Neural crest cell (in vitro differentiated cells): ENCODE measurements around the gene BIN1. TPM values are rescaled to one million over a fixed set of nuclear protein-coding genes. Genes with fewer than 3 reads are reported as not detected.
"Not testable (repeated sequence)": the region's sequence is repeated elsewhere in the genome, so short reads cannot be mapped to it uniquely, and the experiment has no call there.

Experiments
- DNase-seq: peaks from one replicate; pipeline ENCODE4 v3.0.0; 2021; ENCODE audit warnings: low read depth, mixed read lengths, low spot score
- H3K27ac Mint-ChIP-seq: one replicate; pipeline ENCODE4 v1.8.0; 2021; ENCODE audit warnings: mild to moderate bottlenecking, mixed read lengths; ENCODE audit not compliant: unreplicated experiment
- H3K27me3 Mint-ChIP-seq: 2 replicates; pipeline ENCODE4 v1.8.0; 2021; ENCODE audit warnings: low read depth, mild to moderate bottlenecking, mixed read lengths
- H3K36me3 Mint-ChIP-seq: 2 replicates; pipeline ENCODE4 v1.8.0; 2021; ENCODE audit warnings: low read depth, mild to moderate bottlenecking, mixed read lengths
- H3K4me1 Mint-ChIP-seq: 2 replicates; pipeline ENCODE4 v1.8.0; 2021; ENCODE audit warnings: mixed read lengths
- H3K4me3 Mint-ChIP-seq: one replicate; pipeline ENCODE4 v1.8.0; 2021; ENCODE audit warnings: mild to moderate bottlenecking, mixed read lengths
- H3K9me3 Mint-ChIP-seq: 2 replicates; pipeline ENCODE4 v1.8.0; 2021; ENCODE audit warnings: mixed read lengths
- total RNA-seq: library from RNA; stranded (reverse); gene quantifications from 2 replicates; pipeline ENCODE4 v1.2.1, GENCODE V29; 2021
- TF ChIP-seq, protein P1 (sequence below): fragments of 200-600 bp; sonication (generic); conservative IDR thresholded peaks from 2 replicates; pipeline ENCODE4 v1.5.0; 2021; ENCODE audit warnings: antibody characterized with exemption, mild to moderate bottlenecking

The BIN1 gene
- total RNA-seq, 1 donor from 2014 or later, result 67.7 TPM

DNA sequence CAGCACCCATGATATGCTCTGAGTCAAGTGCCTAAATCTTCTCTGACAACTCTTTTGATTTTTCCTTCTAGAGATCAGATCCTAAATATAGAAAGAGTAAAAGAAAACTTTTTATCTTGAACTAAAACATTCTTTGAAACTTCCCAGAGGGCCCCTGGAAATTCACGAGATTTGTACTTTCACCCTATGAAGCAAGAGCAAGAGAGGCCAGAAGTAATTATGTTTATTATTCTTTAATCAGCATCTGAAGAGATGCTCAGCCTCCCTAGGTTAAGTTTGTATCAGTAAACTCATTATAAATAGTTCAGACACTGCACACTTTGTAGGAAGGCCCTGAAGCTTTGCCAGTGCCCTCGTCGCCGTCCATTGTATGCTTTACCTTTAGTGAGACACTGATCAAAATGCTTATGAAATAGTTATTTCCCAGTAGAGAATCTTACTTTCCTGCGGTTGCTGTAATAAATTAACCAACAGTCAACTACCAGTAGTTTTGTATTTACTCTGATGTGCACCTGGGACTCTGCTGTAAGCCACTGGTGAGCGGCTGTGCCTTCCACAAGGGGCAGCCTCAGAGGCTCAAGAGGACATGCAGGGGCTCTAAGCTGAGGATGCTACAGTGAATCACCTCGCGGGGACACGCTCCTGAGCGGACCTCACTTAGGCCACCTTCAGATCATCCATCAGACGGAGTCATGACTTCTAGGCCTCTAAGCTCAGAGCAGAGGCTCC is 71.9 kb downstream of the BIN1 start:
- TF ChIP-seq, protein P1, sequence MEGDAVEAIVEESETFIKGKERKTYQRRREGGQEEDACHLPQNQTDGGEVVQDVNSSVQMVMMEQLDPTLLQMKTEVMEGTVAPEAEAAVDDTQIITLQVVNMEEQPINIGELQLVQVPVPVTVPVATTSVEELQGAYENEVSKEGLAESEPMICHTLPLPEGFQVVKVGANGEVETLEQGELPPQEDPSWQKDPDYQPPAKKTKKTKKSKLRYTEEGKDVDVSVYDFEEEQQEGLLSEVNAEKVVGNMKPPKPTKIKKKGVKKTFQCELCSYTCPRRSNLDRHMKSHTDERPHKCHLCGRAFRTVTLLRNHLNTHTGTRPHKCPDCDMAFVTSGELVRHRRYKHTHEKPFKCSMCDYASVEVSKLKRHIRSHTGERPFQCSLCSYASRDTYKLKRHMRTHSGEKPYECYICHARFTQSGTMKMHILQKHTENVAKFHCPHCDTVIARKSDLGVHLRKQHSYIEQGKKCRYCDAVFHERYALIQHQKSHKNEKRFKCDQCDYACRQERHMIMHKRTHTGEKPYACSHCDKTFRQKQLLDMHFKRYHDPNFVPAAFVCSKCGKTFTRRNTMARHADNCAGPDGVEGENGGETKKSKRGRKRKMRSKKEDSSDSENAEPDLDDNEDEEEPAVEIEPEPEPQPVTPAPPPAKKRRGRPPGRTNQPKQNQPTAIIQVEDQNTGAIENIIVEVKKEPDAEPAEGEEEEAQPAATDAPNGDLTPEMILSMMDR, result no peak
- Mint-ChIP-seq H3K27me3 (no peaks in the 10 kb centered on the region), H3K4me1 (no peaks in the 10 kb centered on the region), H3K27ac (no peak overlapping the region), H3K4me3 (no peak overlapping the region), H3K36me3 (no peaks in the 10 kb centered on the region), H3K9me3 (no peaks in the 10 kb centered on the region)
- no peak for DNase-seq

DNA sequence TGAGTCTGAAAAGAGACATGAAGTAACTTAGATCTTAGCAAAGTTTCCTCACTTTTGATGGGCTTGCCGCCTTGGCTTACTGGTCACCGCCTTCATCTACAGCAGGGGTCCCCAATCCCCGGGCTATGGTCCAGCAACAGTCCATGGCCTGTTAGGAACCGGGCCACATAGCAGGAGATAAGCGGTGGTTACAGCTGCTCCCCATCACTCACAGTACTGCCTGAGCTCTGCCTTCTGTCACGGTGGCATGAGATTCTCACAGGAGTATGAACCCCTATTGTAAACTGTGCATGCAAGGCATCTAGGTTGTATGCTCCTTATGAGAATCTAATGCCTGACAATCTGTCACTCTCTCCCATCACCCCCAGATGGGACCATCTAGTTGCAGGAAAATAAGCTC is 72.9 kb downstream of the BIN1 start:
- Mint-ChIP-seq H3K27ac (no peak overlapping the region), H3K27me3 (no peaks in the 10 kb centered on the region), H3K4me1 (no peaks in the 10 kb centered on the region), H3K4me3 (no peak overlapping the region), H3K9me3 (no peaks in the 10 kb centered on the region), H3K36me3 (no peaks in the 10 kb centered on the region)
- TF ChIP-seq, protein P1, result no peak
- no peak for DNase-seq

DNA sequence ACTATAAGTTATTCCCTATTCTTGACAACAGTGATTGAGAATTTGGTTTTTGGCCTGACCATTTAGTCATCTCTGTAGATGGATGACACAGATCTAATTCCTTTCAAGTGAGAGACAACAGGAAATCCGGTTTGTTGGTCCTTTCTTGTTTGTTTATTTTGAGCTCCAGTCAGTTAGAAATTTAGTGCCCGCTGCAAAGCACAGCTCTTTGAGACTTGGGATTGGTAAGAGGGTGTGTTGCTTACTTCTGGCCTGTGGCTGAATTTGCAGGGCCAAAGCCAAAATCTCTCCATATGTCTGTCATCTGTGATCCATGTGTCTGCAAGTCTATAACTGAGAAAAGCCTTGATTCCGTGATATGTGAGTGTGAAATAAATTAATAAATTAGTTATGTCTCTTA is 74.3 kb downstream of the BIN1 start:
- Mint-ChIP-seq H3K27me3 (no peaks in the 10 kb centered on the region), H3K27ac (no peak overlapping the region), H3K36me3 (no peaks in the 10 kb centered on the region), H3K4me3 (no peak overlapping the region), H3K4me1 (no peaks in the 10 kb centered on the region), H3K9me3 (no peaks in the 10 kb centered on the region)
- DNase-seq, result no peak
- TF ChIP-seq, protein P1, result no peak

DNA sequence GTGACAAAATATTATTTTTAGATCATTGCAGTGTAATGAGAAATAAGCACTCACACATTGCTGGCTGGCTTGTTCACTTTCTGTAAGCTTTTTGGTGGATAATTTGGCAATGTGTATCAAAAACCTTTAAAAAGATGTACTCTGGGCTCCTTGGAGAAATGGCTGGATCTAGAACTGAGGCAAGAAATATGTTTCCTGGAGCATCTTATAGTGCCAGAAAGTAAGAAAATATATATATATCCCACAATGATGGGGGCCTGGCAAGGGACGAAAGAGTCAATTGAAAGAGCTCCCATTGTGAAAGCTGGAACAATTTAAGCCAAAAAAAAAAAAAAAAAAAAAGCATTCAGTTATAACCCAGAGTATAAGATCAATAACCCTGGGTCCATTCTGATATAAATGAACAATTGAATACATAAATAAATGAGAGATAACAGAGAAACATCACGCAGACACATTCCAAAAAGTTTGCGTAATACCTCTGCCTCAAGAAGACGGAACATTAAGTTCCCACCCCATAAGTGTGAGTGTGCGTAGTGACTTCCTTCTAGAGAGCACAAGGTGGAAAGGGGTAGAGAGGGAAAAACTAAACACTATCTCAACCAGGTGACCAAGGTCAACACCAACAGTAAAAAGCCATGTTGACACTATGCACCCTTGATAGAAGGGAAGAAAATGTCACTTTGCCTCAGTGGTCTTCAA is 77.5 kb downstream of the BIN1 start:
- Mint-ChIP-seq H3K4me3 (no peak overlapping the region), H3K36me3 (no peaks in the 10 kb centered on the region), H3K27ac (no peak overlapping the region), H3K9me3 (no peaks in the 10 kb centered on the region), H3K4me1 (peaks cover 13% of the 10 kb centered on the region), H3K27me3 (no peaks in the 10 kb centered on the region)
- DNase-seq, result no peak
- TF ChIP-seq, protein P1, result no peak

DNA sequence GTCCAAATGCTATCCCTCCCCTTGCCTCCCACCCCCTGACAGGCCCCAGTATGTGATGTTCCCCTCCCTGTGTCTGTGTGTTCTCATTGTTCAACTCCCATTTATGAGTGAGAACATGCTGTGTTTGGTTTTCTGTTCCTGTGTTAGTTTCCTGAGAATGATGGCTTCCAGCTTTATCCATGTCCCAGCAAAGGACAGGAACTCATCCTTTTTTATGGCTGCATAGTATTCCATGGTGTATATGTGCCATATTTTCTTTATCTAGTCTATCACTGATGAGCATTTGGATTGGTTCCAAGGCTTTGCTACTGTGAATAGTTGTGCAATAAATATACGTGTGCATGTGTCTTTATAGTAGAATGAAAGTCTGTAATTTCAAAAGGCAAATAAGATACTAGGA is 78.2 kb downstream of the BIN1 start:
- H3K36me3 Mint-ChIP-seq, H3K4me3 Mint-ChIP-seq, H3K9me3 Mint-ChIP-seq, H3K27ac Mint-ChIP-seq, H3K27me3 Mint-ChIP-seq, DNase-seq: not testable (repeated sequence)
- peaks cover 16% of the 10 kb centered on the region for H3K4me1 Mint-ChIP-seq

DNA sequence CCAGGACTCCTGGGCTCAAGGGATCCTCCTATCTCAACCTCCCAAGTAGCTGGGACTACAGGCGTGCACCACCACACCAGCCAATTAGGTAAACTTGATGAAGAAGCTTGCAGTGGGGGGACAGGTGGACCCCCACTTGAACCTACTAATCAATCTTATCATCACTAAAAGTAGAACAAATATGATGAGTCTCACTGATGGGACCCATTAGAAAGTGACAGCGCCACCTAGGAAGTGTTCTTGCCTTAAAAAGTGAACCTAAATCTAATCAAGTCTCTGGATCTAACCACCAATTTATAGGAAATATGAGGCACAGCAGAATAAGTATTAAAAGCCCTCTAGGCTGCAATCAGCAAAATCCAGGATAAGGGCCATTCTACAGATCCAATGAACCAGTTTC is 79.2 kb downstream of the BIN1 start:
- Mint-ChIP-seq H3K4me1 (peaks cover 16% of the 10 kb centered on the region), H3K27ac (no peak overlapping the region), H3K36me3 (no peaks in the 10 kb centered on the region), H3K27me3 (no peaks in the 10 kb centered on the region), H3K9me3 (no peaks in the 10 kb centered on the region), H3K4me3 (no peak overlapping the region)
- no peak for DNase-seq
- TF ChIP-seq, protein P1, result no peak
